Peyer's patch (tissue), 4 donors: ENCODE results near the gene SCRN2. TPM values are rescaled to one million over a fixed set of nuclear protein-coding genes. Genes with fewer than 3 reads are reported as not detected.
A peak's percentile ranks its signal among the peaks of the same experiment; 100 is the strongest.

ENCODE experiments used
- DNase-seq, 3 donors: peaks; one replicate each; pipeline ENCODE4 v3.0.0-alpha.2; 2017 to 2019
- H3K27ac ChIP-seq, 4 donors: fragments of 200-600 bp; sonication (generic); one replicate each; pipeline ENCODE4 v1.5.1; 2016 to 2019
- H3K27me3 ChIP-seq, 2 donors: fragments of 200-600 bp; sonication (generic); one replicate each; pipeline ENCODE4 v1.5.1; 2019
- H3K36me3 ChIP-seq, 3 donors: fragments of 200-600 bp; sonication (generic); one replicate each; pipeline ENCODE4 v1.5.1; 2016 to 2019
- H3K4me1 ChIP-seq, 4 donors: fragments of 200-600 bp; sonication (generic); one replicate each; pipeline ENCODE4 v1.5.1; 2016 to 2019
- H3K4me3 ChIP-seq, 4 donors: fragments of 200-600 bp; sonication (generic); 1 replicate in 3 of 4; 2 replicates in 1 of 4; pipeline ENCODE4 v1.5.1; 2016 to 2019; ENCODE audit warnings: mild to moderate bottlenecking in 1 of 4
- H3K9me3 ChIP-seq, 4 donors: fragments of 200-600 bp; sonication (generic); one replicate each; pipeline ENCODE4 v1.5.1; 2016 to 2019; ENCODE audit warnings: mild to moderate bottlenecking in 1 of 4
- CTCF ChIP-seq, 6 experiments: fragments of 450-650 bp in 4 of 6; fragments of 200-600 bp in 2 of 6; sonication (generic) in 1 of 6; IDR thresholded peaks; one replicate each; pipeline ENCODE4 v1.5.1; 2017 to 2019; ENCODE audit warnings: antibody characterized with exemption in 6 of 6, mild to moderate bottlenecking in 3 of 6, moderate library complexity in 1 of 6
- POLR2A ChIP-seq, 2 donors: fragments of 450-650 bp; IDR thresholded peaks; one replicate each; pipeline ENCODE4 v1.5.1; 2017; ENCODE audit warnings: antibody characterized with exemption in 2 of 2, mild to moderate bottlenecking in 2 of 2, moderate library complexity in 2 of 2
- total RNA-seq, 4 donors: library from RNA; depleted of rRNA; stranded (reverse); fragments of >200 nt; gene quantifications; one replicate each; pipeline ENCODE4 v1.1.0, GENCODE V29; 2016

Gene SCRN2
- total RNA-seq, 4 donors from 2014 or later: 56.2 to 126 (median 86.9) TPM

DNA sequence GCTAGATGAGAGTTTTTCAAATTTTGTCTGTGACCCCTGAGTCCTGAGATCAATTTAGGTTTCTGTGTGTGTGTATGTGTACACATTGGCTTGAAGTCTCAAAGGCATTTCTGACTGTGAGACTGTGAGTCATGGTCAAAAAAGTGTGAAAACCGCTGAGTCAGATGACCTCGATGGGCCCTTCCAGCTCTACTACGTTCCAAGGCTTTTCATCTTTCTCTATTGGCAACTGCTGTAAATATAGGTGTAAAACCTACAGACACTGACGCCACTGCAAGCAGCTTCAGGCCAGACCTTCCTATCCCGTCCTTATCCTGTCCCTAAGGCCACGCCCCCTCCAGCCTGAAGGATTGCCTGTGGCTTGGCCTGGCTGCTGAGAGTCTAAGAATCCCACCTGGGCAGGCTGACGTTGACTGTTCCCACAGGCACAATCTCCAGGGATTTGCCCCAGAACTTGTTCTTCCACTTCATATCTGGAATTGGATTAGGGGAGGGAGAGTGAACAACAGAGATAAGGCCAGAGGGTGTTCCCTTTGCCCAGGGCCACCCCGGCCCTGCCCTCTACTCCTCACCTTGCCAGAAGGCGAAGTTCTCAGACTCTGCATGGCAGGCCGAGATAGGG is 30.8 kb downstream of the SCRN2 start:
- no peak for TF ChIP-seq POLR2A (IDR thresholded peaks at IDR 0.05)
- no peak for TF ChIP-seq CTCF (IDR thresholded peaks at IDR 0.05)
- no peak overlapping the region for H3K4me3 ChIP-seq
- no peaks in the 10 kb centered on the region for H3K9me3 ChIP-seq
- DNase-seq: peak in 2 of 3 donors; percentile 86 to 87
- H3K4me1 ChIP-seq: peaks cover 0 to 23% (median 1%) of the 10 kb centered on the region in 4 donors
- peaks cover 0 to 76% (median 0%) of the 10 kb centered on the region in 3 donors for H3K36me3 ChIP-seq
- no peaks in the 10 kb centered on the region for H3K27me3 ChIP-seq
- peak overlapping the region in 3 of 4 donors; percentile 14 to 79 (median 68) for H3K27ac ChIP-seq

DNA sequence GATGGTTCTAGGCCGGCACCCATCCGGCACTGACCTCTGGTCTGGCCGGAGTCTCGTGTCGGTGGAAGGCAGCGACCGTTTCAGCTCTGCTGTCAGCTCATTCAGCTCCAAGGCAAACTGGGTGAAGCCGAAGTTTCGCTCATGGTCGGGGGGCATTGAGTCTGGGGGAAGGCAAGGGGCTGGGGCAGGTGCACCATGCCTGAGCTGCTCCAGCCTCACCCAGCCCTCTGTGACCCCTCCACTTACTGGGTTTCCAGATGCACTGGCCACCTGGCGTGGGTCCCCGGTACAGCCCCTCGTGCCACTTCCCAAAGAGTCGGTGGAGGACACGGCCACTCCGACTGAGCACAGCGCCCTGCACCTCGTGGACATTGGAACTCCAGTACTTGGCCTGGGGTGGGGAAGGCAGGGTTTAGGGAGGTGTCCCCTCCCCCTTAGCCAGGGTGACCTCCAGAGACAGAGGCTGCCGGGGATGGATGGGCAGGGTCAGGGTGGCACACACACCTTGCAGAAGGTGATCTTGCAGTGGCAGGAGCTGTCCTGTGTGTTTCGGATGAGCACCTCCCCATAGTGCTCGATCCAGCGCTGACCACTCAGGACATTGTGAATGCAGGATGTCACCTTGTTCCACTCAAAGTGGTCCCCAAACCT is 32.1 kb downstream of the SCRN2 start:
- DNase-seq: peak in 1 of 3 donors; percentile 39
- Histone ChIP-seq H3K9me3 (no peaks in the 10 kb centered on the region), H3K36me3 (peaks cover 0 to 62% (median 0%) of the 10 kb centered on the region in 3 donors), H3K4me1 (peaks cover 0 to 23% (median 1%) of the 10 kb centered on the region in 4 donors), H3K27ac (peak overlapping the region in 1 of 4 donors; percentile 46), H3K27me3 (no peaks in the 10 kb centered on the region), H3K4me3 (no peak overlapping the region)
- no peak for TF ChIP-seq CTCF (IDR thresholded peaks at IDR 0.05)
- no peak for TF ChIP-seq POLR2A (IDR thresholded peaks at IDR 0.05)

- H3K36me3 ChIP-seq: peaks cover 0 to 55% (median 0%) of the 10 kb centered on the region in 3 donors
- H3K4me3 ChIP-seq: no peak overlapping the region
- TF ChIP-seq POLR2A (IDR thresholded peaks at IDR 0.05) (no peak), CTCF (IDR thresholded peaks at IDR 0.05) (no peak)
- no peak overlapping the region for H3K27ac ChIP-seq
- no peaks in the 10 kb centered on the region for H3K27me3 ChIP-seq
- peaks cover 0 to 23% (median 1%) of the 10 kb centered on the region in 4 donors for H3K4me1 ChIP-seq
- DNase-seq: peak in 1 of 3 donors; percentile 39
- H3K9me3 ChIP-seq: no peaks in the 10 kb centered on the region
These were observed 32.8 kb downstream of the SCRN2 start for GRCh38 chr17:47808036-47808829.

- H3K9me3 ChIP-seq: no peaks in the 10 kb centered on the region
- peak in 1 of 3 donors; percentile 41 for DNase-seq
- peaks cover 0 to 47% (median 0%) of the 10 kb centered on the region in 3 donors for H3K36me3 ChIP-seq
- TF ChIP-seq POLR2A (IDR thresholded peaks at IDR 0.05) (no peak), CTCF (IDR thresholded peaks at IDR 0.05) (no peak)
- no peak overlapping the region for H3K27ac ChIP-seq
- no peak overlapping the region for H3K4me3 ChIP-seq
- H3K4me1 ChIP-seq: peaks cover 0 to 23% (median 1%) of the 10 kb centered on the region in 4 donors
- no peaks in the 10 kb centered on the region for H3K27me3 ChIP-seq
These were observed 33.7 kb downstream of the SCRN2 start for GRCh38 chr17:47807421-47807820.

DNA sequence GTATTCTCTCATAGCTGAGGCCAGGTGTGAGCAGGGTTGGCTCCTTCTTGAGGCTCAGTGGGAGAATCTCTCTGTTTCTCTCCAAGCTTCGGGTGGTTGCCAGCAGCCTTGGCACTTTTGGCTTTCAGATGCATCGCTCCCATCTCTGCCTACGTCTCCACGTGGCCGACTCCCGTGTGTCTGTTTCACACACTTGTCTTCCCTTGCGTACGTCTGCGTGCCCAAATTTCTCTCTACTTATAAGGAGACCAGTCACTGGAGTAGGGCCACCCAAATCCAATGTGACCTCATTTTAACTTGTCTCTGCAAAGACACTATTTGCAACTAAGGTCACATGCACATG is 34.2 kb downstream of the SCRN2 start:
- no peaks in the 10 kb centered on the region for H3K9me3 ChIP-seq
- H3K27me3 ChIP-seq: no peaks in the 10 kb centered on the region
- peaks cover 0 to 23% (median 1%) of the 10 kb centered on the region in 4 donors for H3K4me1 ChIP-seq
- no peak for TF ChIP-seq POLR2A (IDR thresholded peaks at IDR 0.05)
- no peak for TF ChIP-seq CTCF (IDR thresholded peaks at IDR 0.05)
- DNase-seq: peak in 1 of 3 donors; percentile 40
- H3K4me3 ChIP-seq: no peak overlapping the region
- no peak overlapping the region for H3K27ac ChIP-seq
- H3K36me3 ChIP-seq: peaks cover 0 to 42% (median 0%) of the 10 kb centered on the region in 3 donors
